ENCODE results near the gene WLS.
"Not testable (repeated sequence)": the region's sequence is repeated elsewhere in the genome, so short reads cannot be mapped to it uniquely, and the experiment has no call there.

WLS gene

DNA sequence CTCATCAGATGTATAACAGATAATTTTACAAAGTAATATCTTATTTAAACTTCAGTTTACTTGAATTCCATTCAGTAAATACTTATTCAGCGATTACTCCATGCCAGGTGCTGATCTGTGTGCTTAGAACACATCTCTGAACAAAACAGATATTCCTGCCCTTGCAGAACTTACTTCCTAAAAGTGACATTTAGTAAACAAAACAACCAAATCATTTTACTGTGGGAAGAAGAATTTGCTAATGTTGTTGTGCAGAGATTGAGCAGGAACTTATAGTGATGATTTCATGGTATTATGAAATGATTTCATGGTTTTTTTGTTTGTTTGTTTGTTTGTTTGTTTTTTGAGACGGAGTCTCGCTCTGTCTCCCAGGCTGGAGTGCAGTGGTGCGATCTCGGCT, 39.3 kb upstream of the WLS start:
- TF ChIP-seq TARDBP (IDR thresholded peaks at IDR 0.05), result no peak
- TF ChIP-seq, protein P1, sequence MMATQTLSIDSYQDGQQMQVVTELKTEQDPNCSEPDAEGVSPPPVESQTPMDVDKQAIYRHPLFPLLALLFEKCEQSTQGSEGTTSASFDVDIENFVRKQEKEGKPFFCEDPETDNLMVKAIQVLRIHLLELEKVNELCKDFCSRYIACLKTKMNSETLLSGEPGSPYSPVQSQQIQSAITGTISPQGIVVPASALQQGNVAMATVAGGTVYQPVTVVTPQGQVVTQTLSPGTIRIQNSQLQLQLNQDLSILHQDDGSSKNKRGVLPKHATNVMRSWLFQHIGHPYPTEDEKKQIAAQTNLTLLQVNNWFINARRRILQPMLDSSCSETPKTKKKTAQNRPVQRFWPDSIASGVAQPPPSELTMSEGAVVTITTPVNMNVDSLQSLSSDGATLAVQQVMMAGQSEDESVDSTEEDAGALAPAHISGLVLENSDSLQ (IDR thresholded peaks at IDR 0.05), result no peak
- no peak for TF ChIP-seq ZNF384 (IDR thresholded peaks at IDR 0.05)
- TF ChIP-seq CTBP1 (IDR thresholded peaks at IDR 0.05; ENCODE audit: borderline replicate concordance), result no peak
- ChIA-PET CTCF (no interaction called here), POLR2A (no interaction called here)
- no peak for DNase-seq (ENCODE audit: extremely low spot score)

DNA sequence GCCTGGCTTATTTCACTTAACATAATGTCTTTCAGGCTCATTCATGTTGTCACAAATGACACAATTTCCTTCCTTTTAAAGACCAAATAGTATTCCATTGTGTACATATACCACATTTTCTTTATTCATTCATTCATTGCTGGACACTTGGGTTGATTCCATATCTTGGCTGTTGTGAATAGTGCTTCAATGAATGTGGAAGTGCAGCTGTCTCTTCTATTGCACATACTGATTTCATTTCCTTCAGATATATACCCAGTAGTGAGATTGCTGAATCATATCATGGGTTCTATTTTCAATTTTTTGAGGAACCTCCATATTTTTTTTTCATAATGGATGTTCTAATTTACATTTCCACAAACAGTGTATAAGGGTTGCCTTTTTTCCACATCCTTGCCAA, 38.6 kb upstream of the WLS start:
- no peak for DNase-seq (ENCODE audit: extremely low spot score)
- POLR2A ChIA-PET, result no interaction called here
- TF ChIP-seq FOXK2 (IDR thresholded peaks at IDR 0.05) (no peak), ELF4 (IDR thresholded peaks at IDR 0.05) (no peak), FOXM1 (IDR thresholded peaks at IDR 0.05; ENCODE audit: borderline replicate concordance) (no peak), TARDBP (IDR thresholded peaks at IDR 0.05) (no peak), ARNT (IDR thresholded peaks at IDR 0.05) (no peak), ZNF384 (IDR thresholded peaks at IDR 0.05) (no peak), LEF1 (IDR thresholded peaks at IDR 0.05; ENCODE audit: borderline replicate concordance) (no peak), L3MBTL2 (conservative IDR thresholded peaks at IDR 0.05) (no peak), SP1 (IDR thresholded peaks at IDR 0.05) (no peak), NFRKB (IDR thresholded peaks at IDR 0.05) (no peak), SUZ12 (IDR thresholded peaks at IDR 0.05) (no peak), HDGF (IDR thresholded peaks at IDR 0.05; ENCODE audit: borderline replicate concordance) (no peak)
- TF ChIP-seq, protein P1 (IDR thresholded peaks at IDR 0.05), result no peak
- CTCF ChIA-PET, result no interaction called here

DNA sequence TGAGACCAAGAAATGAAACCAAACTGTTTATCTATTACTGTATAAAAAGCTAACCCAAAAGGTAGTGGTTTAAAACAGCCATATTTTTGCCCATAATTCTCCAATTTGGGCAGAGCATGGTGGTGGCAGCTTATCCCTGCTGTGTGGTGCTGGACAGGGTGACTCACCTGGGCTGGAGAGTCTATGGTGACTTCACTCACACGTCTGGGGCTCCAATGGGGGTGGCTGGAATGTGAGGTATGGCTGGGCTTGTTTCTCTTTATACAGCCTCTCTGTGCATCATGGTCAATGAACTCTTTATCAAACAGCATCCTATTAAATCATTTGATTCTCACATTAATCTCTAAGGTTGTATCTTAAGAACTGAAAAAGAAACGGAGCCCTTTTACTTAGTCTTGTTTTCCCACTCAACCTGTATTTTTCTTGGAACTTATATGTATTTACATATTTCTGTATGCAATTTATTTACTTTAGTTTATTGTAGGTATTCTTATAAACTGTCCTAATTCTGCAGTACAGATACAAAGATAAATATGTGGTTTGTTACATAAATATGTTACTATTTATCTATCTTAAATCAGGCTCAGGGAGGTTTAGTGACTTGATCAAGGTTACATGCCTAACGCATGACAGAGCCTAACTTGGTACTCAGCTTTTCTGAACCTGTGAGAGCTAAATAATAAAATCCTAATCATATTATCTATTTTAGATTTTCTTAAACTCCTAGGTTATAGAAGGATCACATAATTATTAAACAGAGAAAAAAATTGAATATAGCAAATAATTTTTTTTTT, 37.5 kb upstream of the WLS start:
- ChIA-PET POLR2A (no interaction called here), CTCF (interaction anchor here (0.5 to 0.7 kb wide), 2 partner anchors 56 to 510 kb away, joined by 3 to 11 read pairs; no protein-coding TSS in a partner anchor)
- DNase-seq (ENCODE audit: extremely low spot score), result no peak
- TF ChIP-seq LEF1 (IDR thresholded peaks at IDR 0.05; ENCODE audit: borderline replicate concordance), result no peak
- no peak for TF ChIP-seq ZNF384 (IDR thresholded peaks at IDR 0.05)
- no peak for TF ChIP-seq CTBP1 (IDR thresholded peaks at IDR 0.05; ENCODE audit: borderline replicate concordance)
- no peak for TF ChIP-seq L3MBTL2 (conservative IDR thresholded peaks at IDR 0.05)
- TF ChIP-seq FOXK2 (IDR thresholded peaks at IDR 0.05), result no peak
- TF ChIP-seq BHLHE40 (IDR thresholded peaks at IDR 0.05; ENCODE audit: borderline replicate concordance), result no peak
- TF ChIP-seq ELF4 (IDR thresholded peaks at IDR 0.05), result no peak
- no peak for TF ChIP-seq SUZ12 (IDR thresholded peaks at IDR 0.05)
- no peak for TF ChIP-seq TARDBP (IDR thresholded peaks at IDR 0.05)
- TF ChIP-seq FOXM1 (IDR thresholded peaks at IDR 0.05; ENCODE audit: borderline replicate concordance), result no peak
- TF ChIP-seq, protein P1 (IDR thresholded peaks at IDR 0.05), result no peak
- TF ChIP-seq SP1 (IDR thresholded peaks at IDR 0.05), result no peak
- TF ChIP-seq HDGF (IDR thresholded peaks at IDR 0.05; ENCODE audit: borderline replicate concordance), result no peak
- no peak for TF ChIP-seq FOXA1 (IDR thresholded peaks at IDR 0.05)
- TF ChIP-seq ARNT (IDR thresholded peaks at IDR 0.05), result no peak
- no peak for TF ChIP-seq NFRKB (IDR thresholded peaks at IDR 0.05)

DNA sequence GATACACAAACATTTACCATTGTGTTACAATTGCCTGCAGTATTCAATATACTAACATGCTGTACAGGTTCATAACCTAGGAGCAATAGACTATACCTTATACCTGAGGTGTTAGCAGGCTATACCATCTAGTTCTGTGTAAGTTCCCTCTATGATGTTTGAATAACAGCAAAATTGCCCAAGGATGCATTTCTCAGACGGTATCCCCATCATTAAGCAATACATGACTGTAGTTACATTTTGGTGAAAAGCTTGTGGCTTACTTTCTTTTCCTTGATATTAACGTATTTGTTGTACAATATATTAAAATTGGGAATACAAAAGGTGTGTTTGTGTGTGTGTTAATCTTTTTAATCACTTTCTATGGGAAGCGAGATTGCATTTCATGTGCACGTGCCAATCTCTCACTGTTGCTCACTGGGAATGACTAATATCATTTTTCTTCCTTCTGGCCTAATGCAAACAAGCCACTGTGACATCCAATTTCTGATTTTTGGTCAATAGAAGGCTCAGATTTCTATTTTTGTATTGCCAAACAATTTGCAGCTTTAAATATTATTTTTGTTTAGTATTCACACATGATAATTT, 36.7 kb upstream of the WLS start:
- no peak for TF ChIP-seq BHLHE40 (IDR thresholded peaks at IDR 0.05; ENCODE audit: borderline replicate concordance)
- TF ChIP-seq FOXA1 (IDR thresholded peaks at IDR 0.05), result no peak
- no peak for TF ChIP-seq CTBP1 (IDR thresholded peaks at IDR 0.05; ENCODE audit: borderline replicate concordance)
- TF ChIP-seq L3MBTL2 (conservative IDR thresholded peaks at IDR 0.05), result no peak
- no peak for TF ChIP-seq FOXK2 (IDR thresholded peaks at IDR 0.05)
- TF ChIP-seq ARNT (IDR thresholded peaks at IDR 0.05), result no peak
- no peak for TF ChIP-seq LEF1 (IDR thresholded peaks at IDR 0.05; ENCODE audit: borderline replicate concordance)
- TF ChIP-seq, protein P1 (IDR thresholded peaks at IDR 0.05), result no peak
- no peak for TF ChIP-seq FOXM1 (IDR thresholded peaks at IDR 0.05; ENCODE audit: borderline replicate concordance)
- TF ChIP-seq NFRKB (IDR thresholded peaks at IDR 0.05), result no peak
- TF ChIP-seq SUZ12 (IDR thresholded peaks at IDR 0.05), result no peak
- no peak for TF ChIP-seq ELF4 (IDR thresholded peaks at IDR 0.05)
- no peak for TF ChIP-seq TARDBP (IDR thresholded peaks at IDR 0.05)
- TF ChIP-seq ZNF384 (IDR thresholded peaks at IDR 0.05), result no peak
- no peak for TF ChIP-seq SP1 (IDR thresholded peaks at IDR 0.05)
- TF ChIP-seq HDGF (IDR thresholded peaks at IDR 0.05; ENCODE audit: borderline replicate concordance), result no peak
- POLR2A ChIA-PET, result no interaction called here
- CTCF ChIA-PET, result no interaction called here
- no peak for DNase-seq (ENCODE audit: extremely low spot score)

DNA sequence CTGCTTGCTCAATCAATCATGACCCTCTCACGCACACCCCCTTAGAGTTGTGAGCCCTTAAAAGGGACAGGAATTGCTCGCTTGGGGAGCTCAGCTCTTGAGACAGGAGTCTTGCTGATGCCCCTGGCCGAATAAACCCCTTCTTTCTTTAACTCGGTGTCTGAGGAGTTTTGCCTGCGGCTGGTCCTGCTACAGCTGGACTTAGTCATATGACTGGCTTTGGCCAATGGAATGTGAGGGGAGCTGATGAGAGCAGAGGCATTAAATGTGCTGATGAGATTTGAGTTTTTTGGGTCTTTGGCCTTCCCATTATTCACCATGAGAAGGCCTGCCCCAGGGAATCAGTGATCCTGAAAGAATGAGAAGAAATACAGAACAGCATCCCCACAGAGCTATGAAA, 24.5 kb upstream of the WLS start:
- DNase-seq (ENCODE audit: extremely low spot score); POLR2A ChIA-PET; CTCF ChIA-PET: not testable (repeated sequence)

DNA sequence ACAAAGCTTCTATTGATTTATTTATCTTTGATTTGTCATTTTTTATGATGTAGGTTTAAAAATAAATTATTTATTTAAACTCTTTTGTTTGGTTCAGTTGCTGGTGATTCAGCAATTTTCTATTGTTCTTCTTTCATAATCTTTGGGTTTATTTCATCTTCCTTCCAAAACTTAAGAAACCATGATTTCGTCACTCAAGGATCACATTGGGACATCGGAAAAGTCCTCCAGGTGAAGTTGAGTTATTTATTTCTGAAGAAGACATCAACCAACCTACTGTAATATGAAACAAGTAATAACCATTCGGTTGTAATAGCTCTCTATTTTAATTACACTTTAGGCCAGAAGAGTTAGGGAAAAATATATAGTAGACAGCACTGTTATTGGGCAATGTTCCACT, 23.0 kb upstream of the WLS start:
- DNase-seq (ENCODE audit: extremely low spot score), result no peak
- CTCF ChIA-PET, result no interaction called here
- POLR2A ChIA-PET, result no interaction called here
- TF ChIP-seq FOXA1 (IDR thresholded peaks at IDR 0.05), result no peak
- no peak for TF ChIP-seq FOXM1 (IDR thresholded peaks at IDR 0.05; ENCODE audit: borderline replicate concordance)
- no peak for TF ChIP-seq BHLHE40 (IDR thresholded peaks at IDR 0.05; ENCODE audit: borderline replicate concordance)
- TF ChIP-seq NFRKB (IDR thresholded peaks at IDR 0.05), result no peak
- no peak for TF ChIP-seq LEF1 (IDR thresholded peaks at IDR 0.05; ENCODE audit: borderline replicate concordance)
- no peak for TF ChIP-seq TARDBP (IDR thresholded peaks at IDR 0.05)
- TF ChIP-seq ARNT (IDR thresholded peaks at IDR 0.05), result no peak
- TF ChIP-seq, protein P1 (IDR thresholded peaks at IDR 0.05), result no peak
- no peak for TF ChIP-seq ELF4 (IDR thresholded peaks at IDR 0.05)
- TF ChIP-seq ZNF384 (IDR thresholded peaks at IDR 0.05), result no peak
- TF ChIP-seq CTBP1 (IDR thresholded peaks at IDR 0.05; ENCODE audit: borderline replicate concordance), result no peak
- TF ChIP-seq HDGF (IDR thresholded peaks at IDR 0.05; ENCODE audit: borderline replicate concordance), result no peak
- TF ChIP-seq SP1 (IDR thresholded peaks at IDR 0.05), result no peak
- no peak for TF ChIP-seq FOXK2 (IDR thresholded peaks at IDR 0.05)
- no peak for TF ChIP-seq L3MBTL2 (conservative IDR thresholded peaks at IDR 0.05)

All from HEK293T (cell line).